ENCODE data around the gene FURIN.
A peak's percentile ranks its signal among the peaks of the same experiment; 100 is the strongest.
"Not testable (repeated sequence)": the region's sequence is repeated elsewhere in the genome, so short reads cannot be mapped to it uniquely, and the experiment has no call there.

The FURIN gene

GRCh38 chr15:90916461-90916860 lies 48.1 kb downstream of the FURIN start:
- Histone ChIP-seq H3K27me3 (ENCODE audit: insufficient read depth, insufficient read length) (no peaks in the 10 kb centered on the region), H3K4me1 (ENCODE audit: insufficient read depth, insufficient read length) (peaks cover 10% of the 10 kb centered on the region), H3K36me3 (ENCODE audit: insufficient read depth, insufficient read length, low read length) (peaks cover 58% of the 10 kb centered on the region), H3K9ac (ENCODE audit: insufficient read length, low read depth) (no peak overlapping the region), H3K4me3 (ENCODE audit: insufficient read length, low read depth) (no peak overlapping the region), H3K9me3 (ENCODE audit: insufficient read depth, low read length) (no peaks in the 10 kb centered on the region)
- no peak for DNase-seq (ENCODE audit: low read depth, low spot score)
- no peak for TF ChIP-seq YY1 (IDR thresholded peaks at IDR 0.05; ENCODE audit: insufficient read depth, insufficient read length)
- no peak for TF ChIP-seq SUZ12 (IDR thresholded peaks at IDR 0.05; ENCODE audit: extremely low read depth, insufficient read depth, insufficient read length)
- no peak for TF ChIP-seq ZNF274 (IDR thresholded peaks at IDR 0.05; ENCODE audit: low read depth, low read length)

GRCh38 chr15:90917569-90917968 lies 49.2 kb downstream of the FURIN start:
- H3K27me3 ChIP-seq (ENCODE audit: insufficient read depth, insufficient read length) = no peaks in the 10 kb centered on the region
- no peak for DNase-seq (ENCODE audit: low read depth, low spot score)
- H3K4me1 ChIP-seq (ENCODE audit: insufficient read depth, insufficient read length) = peaks cover 10% of the 10 kb centered on the region
- TF ChIP-seq ZNF274 (IDR thresholded peaks at IDR 0.05; ENCODE audit: low read depth, low read length) = no peak
- no peak for TF ChIP-seq YY1 (IDR thresholded peaks at IDR 0.05; ENCODE audit: insufficient read depth, insufficient read length)
- no peak for TF ChIP-seq SUZ12 (IDR thresholded peaks at IDR 0.05; ENCODE audit: extremely low read depth, insufficient read depth, insufficient read length)
- H3K9me3 ChIP-seq (ENCODE audit: insufficient read depth, low read length) = no peaks in the 10 kb centered on the region
- H3K36me3 ChIP-seq (ENCODE audit: insufficient read depth, insufficient read length, low read length) = peaks cover 48% of the 10 kb centered on the region
- no peak overlapping the region for H3K9ac ChIP-seq (ENCODE audit: insufficient read length, low read depth)
- no peak overlapping the region for H3K4me3 ChIP-seq (ENCODE audit: insufficient read length, low read depth)

- peaks cover 13% of the 10 kb centered on the region for H3K4me1 ChIP-seq (ENCODE audit: insufficient read depth, insufficient read length)
- DNase-seq (ENCODE audit: low read depth, low spot score) = no peak
- no peak overlapping the region for H3K9ac ChIP-seq (ENCODE audit: insufficient read length, low read depth)
- peaks cover 42% of the 10 kb centered on the region for H3K36me3 ChIP-seq (ENCODE audit: insufficient read depth, insufficient read length, low read length)
- H3K27me3 ChIP-seq (ENCODE audit: insufficient read depth, insufficient read length) = no peaks in the 10 kb centered on the region
- no peaks in the 10 kb centered on the region for H3K9me3 ChIP-seq (ENCODE audit: insufficient read depth, low read length)
- no peak overlapping the region for H3K4me3 ChIP-seq (ENCODE audit: insufficient read length, low read depth)
- no peak for TF ChIP-seq SUZ12 (IDR thresholded peaks at IDR 0.05; ENCODE audit: extremely low read depth, insufficient read depth, insufficient read length)
- no peak for TF ChIP-seq ZNF274 (IDR thresholded peaks at IDR 0.05; ENCODE audit: low read depth, low read length)
- no peak for TF ChIP-seq YY1 (IDR thresholded peaks at IDR 0.05; ENCODE audit: insufficient read depth, insufficient read length)
Observed at GRCh38 chr15:90918034-90918788, 49.8 kb downstream of the FURIN start.

GRCh38 chr15:90918835-90919234 lies 50.4 kb downstream of the FURIN start:
- H3K4me1 ChIP-seq (ENCODE audit: insufficient read depth, insufficient read length) = peaks cover 13% of the 10 kb centered on the region

GRCh38 chr15:90921887-90922286 lies 53.5 kb downstream of the FURIN start:
- no peaks in the 10 kb centered on the region for H3K9me3 ChIP-seq (ENCODE audit: insufficient read depth, low read length)
- TF ChIP-seq SUZ12 (IDR thresholded peaks at IDR 0.05; ENCODE audit: extremely low read depth, insufficient read depth, insufficient read length) (no peak), ZNF274 (IDR thresholded peaks at IDR 0.05; ENCODE audit: low read depth, low read length) (no peak)
- no peak for DNase-seq (ENCODE audit: low read depth, low spot score)
- no peak overlapping the region for H3K4me3 ChIP-seq (ENCODE audit: insufficient read length, low read depth)
- H3K27me3 ChIP-seq (ENCODE audit: insufficient read depth, insufficient read length) = no peaks in the 10 kb centered on the region
- H3K36me3 ChIP-seq (ENCODE audit: insufficient read depth, insufficient read length, low read length) = peaks cover 26% of the 10 kb centered on the region
- peaks cover 3% of the 10 kb centered on the region for H3K4me1 ChIP-seq (ENCODE audit: insufficient read depth, insufficient read length)
- no peak overlapping the region for H3K9ac ChIP-seq (ENCODE audit: insufficient read length, low read depth)

More at GRCh38 chr15:90918835-90919234, 50.4 kb downstream of the FURIN start:
- Histone ChIP-seq H3K9ac (ENCODE audit: insufficient read length, low read depth) (no peak overlapping the region), H3K4me3 (ENCODE audit: insufficient read length, low read depth) (no peak overlapping the region), H3K27me3 (ENCODE audit: insufficient read depth, insufficient read length) (no peaks in the 10 kb centered on the region), H3K36me3 (ENCODE audit: insufficient read depth, insufficient read length, low read length) (peaks cover 36% of the 10 kb centered on the region), H3K9me3 (ENCODE audit: insufficient read depth, low read length) (no peaks in the 10 kb centered on the region)
- DNase-seq (ENCODE audit: low read depth, low spot score) = no peak
- TF ChIP-seq YY1 (IDR thresholded peaks at IDR 0.05; ENCODE audit: insufficient read depth, insufficient read length) (no peak), ZNF274 (IDR thresholded peaks at IDR 0.05; ENCODE audit: low read depth, low read length) (no peak), SUZ12 (IDR thresholded peaks at IDR 0.05; ENCODE audit: extremely low read depth, insufficient read depth, insufficient read length) (no peak)

GRCh38 chr15:90922712-90923322 lies 54.4 kb downstream of the FURIN start:
- not testable (repeated sequence) for DNase-seq (ENCODE audit: low read depth, low spot score); H3K9me3 ChIP-seq (ENCODE audit: insufficient read depth, low read length)
- peak overlapping the region; percentile 3 for H3K9ac ChIP-seq (ENCODE audit: insufficient read length, low read depth)

GRCh38 chr15:90924375-90924774 lies 56.0 kb downstream of the FURIN start:
- TF ChIP-seq ZNF274 (IDR thresholded peaks at IDR 0.05; ENCODE audit: low read depth, low read length) (no peak), SUZ12 (IDR thresholded peaks at IDR 0.05; ENCODE audit: extremely low read depth, insufficient read depth, insufficient read length) (no peak), YY1 (IDR thresholded peaks at IDR 0.05; ENCODE audit: insufficient read depth, insufficient read length) (no peak)
- Histone ChIP-seq H3K4me3 (ENCODE audit: insufficient read length, low read depth) (no peak overlapping the region), H3K27me3 (ENCODE audit: insufficient read depth, insufficient read length) (no peaks in the 10 kb centered on the region), H3K9me3 (ENCODE audit: insufficient read depth, low read length) (no peaks in the 10 kb centered on the region), H3K4me1 (ENCODE audit: insufficient read depth, insufficient read length) (peaks cover 3% of the 10 kb centered on the region), H3K36me3 (ENCODE audit: insufficient read depth, insufficient read length, low read length) (peaks cover 10% of the 10 kb centered on the region), H3K9ac (ENCODE audit: insufficient read length, low read depth) (no peak overlapping the region)
- DNase-seq (ENCODE audit: low read depth, low spot score) = no peak

More at GRCh38 chr15:90922712-90923322, 54.4 kb downstream of the FURIN start:
- H3K27me3 ChIP-seq (ENCODE audit: insufficient read depth, insufficient read length); H3K4me1 ChIP-seq (ENCODE audit: insufficient read depth, insufficient read length); H3K4me3 ChIP-seq (ENCODE audit: insufficient read length, low read depth): not testable (repeated sequence)
- H3K36me3 ChIP-seq (ENCODE audit: insufficient read depth, insufficient read length, low read length) = peaks cover 21% of the 10 kb centered on the region

- H3K9ac ChIP-seq (ENCODE audit: insufficient read length, low read depth); H3K4me1 ChIP-seq (ENCODE audit: insufficient read depth, insufficient read length): not testable (repeated sequence)
Observed at GRCh38 chr15:90926766-90927165, 58.4 kb downstream of the FURIN start.

GRCh38 chr15:90928106-90928505 lies 59.7 kb downstream of the FURIN start:
- H3K27me3 ChIP-seq (ENCODE audit: insufficient read depth, insufficient read length); DNase-seq (ENCODE audit: low read depth, low spot score); H3K9ac ChIP-seq (ENCODE audit: insufficient read length, low read depth); H3K4me3 ChIP-seq (ENCODE audit: insufficient read length, low read depth); H3K9me3 ChIP-seq (ENCODE audit: insufficient read depth, low read length); H3K4me1 ChIP-seq (ENCODE audit: insufficient read depth, insufficient read length); H3K36me3 ChIP-seq (ENCODE audit: insufficient read depth, insufficient read length, low read length): not testable (repeated sequence)

More at GRCh38 chr15:90926766-90927165, 58.4 kb downstream of the FURIN start:
- not testable (repeated sequence) for DNase-seq (ENCODE audit: low read depth, low spot score); H3K36me3 ChIP-seq (ENCODE audit: insufficient read depth, insufficient read length, low read length); H3K4me3 ChIP-seq (ENCODE audit: insufficient read length, low read depth); H3K27me3 ChIP-seq (ENCODE audit: insufficient read depth, insufficient read length); H3K9me3 ChIP-seq (ENCODE audit: insufficient read depth, low read length)

Data from NT2/D1 (cell line).